ENCODE measurements around the gene CREBL2.

CREBL2 gene

DNA sequence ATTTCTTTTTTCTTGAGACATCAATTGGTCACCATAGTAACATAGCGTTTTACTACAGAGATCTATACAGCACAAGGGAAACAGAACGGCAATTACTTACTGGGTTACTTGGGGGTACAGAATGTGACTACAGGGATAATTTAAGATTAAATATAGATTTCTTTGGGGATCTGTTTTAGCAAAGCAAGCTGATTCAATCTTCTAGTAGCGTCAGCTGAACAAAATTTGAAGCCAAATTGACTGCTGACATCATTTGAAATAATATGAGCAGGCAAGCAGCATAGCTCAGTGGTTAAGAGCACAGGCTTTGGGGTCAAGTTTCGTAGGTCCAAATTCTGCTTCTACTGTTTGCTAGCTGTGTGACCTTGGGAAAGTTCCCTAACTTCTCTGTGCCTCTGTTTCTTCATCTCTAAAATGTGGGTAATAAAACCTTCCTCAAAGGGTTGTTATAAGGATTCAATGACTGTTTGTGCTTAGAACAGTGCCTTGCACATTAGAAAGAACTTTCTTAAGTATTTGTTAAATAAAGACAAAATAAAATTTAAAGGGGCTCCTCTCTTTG lies 71.5 kb downstream of the CREBL2 start:
- DNase-seq = no peak

DNA sequence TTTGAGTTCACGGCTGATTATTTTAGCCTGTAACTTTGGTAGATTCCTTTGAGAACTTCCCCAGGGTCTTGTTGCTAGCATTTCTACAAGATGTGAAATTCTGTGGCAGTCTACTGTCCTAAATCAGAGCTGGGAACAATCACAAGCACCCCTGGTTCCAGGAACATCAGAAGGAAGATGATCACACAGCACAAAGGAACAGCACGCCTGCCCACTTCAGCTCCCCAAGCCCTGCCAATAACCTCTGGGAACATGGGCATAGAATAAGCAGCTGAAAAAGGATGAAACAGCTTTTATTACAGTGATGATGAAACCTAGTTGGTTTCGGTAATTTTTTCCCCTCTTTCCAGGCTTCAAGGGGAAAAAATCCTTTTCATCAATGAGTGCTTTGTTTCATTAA lies 72.0 kb downstream of the CREBL2 start:
- no peak for DNase-seq

DNA sequence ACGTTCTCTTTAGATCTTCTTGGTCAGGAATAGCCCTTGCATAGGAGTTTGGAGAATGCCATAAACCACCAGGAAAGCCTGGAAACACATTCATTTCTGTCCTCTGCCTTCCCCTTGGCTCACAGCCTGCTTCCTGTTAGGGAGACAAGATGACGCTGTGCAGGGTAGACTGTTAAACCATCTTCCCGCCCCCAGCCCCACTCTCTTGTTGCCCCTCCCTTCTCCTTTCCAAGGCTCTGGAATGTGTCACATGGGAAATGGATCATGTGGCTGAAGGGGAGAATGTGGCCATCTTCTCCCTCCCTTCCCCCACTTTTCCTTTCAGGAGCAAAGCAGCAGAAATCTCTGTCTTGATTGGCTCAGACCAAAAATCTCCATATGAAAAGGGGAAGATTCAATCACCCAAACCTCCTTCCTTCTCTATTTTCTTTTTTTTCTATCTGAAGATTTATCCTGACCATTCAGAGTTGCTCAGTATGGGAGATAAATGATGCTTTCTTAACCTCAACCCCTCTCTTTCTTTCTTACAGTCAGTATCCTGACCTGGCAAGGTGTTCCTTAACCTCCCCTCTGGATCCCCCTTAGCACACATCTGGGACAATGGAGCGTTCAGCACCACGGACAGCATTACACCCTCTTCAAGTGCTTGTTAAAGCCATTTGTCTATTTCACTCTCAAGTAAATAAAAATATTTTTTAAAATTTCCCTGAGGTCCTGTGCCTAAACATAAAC lies 72.9 kb downstream of the CREBL2 start:
- DNase-seq = no peak

DNA sequence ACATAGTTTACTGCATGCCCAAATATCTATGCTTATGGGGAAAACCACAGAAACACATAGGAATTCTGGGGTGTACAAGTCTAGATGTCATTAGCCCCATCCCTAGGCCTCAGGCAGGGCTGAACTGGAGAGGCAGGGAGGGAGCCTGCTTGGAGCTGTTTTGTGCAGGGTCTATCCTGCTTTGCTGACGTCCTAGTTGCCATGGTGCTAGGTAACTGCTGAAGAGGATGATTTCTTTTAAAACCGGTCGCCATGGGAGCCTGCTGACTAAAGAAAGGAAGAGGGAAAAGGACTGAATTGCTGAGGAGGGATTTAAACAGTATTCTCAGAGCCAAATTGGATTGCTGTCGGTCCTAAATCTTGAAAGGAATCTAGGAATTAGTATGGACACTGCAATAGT lies 73.6 kb downstream of the CREBL2 start:
- no peak for DNase-seq

DNA sequence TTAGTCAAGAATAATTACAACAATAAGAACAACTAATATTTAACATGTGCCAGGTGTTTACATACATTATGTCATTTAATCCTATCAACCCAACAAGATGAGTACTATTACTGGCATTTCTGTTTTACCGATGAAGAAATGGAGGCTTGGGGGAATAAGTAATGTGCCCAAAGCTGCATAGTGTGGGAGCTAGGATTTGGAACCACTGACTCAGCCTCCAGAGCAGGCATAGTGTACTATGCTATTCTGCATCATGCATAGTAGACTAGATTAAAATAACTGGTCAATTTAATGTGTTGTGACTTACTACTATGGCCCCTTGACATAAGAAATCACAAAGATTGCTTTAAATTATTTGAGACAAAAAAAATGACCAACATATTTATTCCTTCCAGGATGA lies 74.8 kb downstream of the CREBL2 start:
- no peak for DNase-seq

DNA sequence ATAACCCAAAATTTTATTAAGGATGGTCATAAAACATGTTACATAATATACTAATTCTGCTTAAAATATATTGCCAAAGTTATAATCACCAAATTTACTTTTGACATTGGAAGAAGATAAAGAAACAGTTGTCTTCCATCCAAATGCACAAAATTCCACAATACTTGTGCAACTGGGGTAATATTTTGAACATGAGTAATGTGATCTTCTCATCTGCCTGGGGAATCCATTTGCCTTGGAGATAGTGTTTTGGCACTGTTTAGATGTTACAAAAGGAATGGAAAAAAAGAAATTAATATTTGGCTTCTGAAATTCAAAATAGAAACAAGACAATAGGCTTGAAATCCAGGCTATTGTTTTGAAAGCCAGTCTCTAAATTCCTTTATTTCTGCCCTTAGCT lies 75.2 kb downstream of the CREBL2 start:
- DNase-seq = no peak

DNA sequence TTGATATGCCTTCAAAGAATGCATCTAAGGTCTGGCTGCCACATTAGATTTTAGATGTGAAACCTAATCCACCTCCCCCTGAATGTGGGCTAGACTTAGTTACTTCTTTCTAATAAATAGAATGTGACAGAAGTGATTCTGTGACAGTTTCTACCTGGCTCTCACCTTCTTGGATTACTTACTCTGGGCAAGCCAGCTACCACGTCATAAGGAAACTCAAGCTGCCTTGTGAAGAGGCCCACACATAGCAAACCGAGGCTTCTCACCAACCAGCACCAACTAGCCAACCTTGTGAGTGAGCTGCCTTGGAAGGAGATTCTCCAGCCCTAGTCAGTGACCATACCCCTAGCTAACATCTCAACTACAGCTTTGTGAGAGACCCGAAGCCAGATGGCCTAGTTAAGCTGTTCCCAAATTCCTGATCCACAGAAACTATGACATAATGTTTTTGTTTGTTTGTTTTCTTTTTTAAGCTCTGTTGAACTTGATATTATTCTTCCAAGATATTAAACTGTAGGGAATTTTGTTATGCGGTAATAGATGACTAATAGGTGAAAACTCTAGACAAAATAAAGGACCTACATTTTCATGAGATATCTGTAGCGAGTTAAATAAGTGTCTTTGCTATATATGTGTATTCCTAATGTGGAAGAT lies 78.1 kb downstream of the CREBL2 start:
- DNase-seq = no peak

DNA sequence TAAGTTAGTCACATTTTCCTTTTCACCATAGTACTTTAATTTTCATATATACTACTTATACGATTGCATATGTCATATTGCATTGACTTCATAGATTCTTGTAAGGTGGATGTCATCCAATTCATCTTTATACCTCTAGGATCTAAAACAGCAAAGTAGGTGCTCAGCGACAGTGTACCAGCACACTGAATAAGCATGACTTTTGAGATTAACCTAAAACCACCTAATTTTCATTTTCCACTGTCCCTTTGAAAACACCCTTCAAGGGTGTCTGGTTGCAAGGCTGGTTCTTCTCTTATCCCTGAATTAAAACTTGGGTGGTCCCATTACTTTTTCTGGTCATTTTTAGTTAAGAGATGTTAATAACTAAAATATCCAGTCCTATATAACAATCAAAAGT lies 79.9 kb downstream of the CREBL2 start:
- no peak for DNase-seq

DNA sequence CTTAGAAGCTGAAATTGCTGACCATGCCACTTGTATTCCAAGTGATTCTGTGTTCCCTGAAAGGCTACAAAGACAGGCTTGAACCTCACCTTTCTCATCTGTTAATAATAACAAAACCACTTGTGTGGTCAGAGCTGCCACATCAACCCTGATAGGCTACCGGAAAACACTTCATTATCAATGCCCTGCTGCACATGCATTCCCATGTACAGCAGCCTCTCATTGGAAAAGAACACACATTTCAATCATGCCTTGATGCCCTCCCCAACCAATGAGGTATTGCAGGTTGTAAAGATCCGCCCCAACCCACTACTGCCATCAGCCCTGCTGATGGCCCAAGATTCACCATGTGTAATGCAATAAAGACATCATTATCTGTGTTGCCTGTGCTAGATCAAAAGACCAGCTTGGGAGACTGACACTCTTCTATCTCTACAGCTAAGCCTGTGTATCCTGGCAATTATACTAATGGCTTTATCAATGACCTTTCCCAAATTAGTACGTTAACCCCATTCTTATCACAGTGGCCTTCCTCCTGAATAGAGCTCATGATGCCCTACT lies 81.5 kb downstream of the CREBL2 start:
- no peak for DNase-seq

Data from stimulated activated naive CD4-positive, alpha-beta T cell treated with Interleukin-2 at 50 U/mL for 16 hours (primary cell).